Gastrocnemius medialis (tissue), 4 donors: Measurements from ENCODE around the gene ARRB1.

ENCODE experiments used
- CTCF ChIP-seq, 5 experiments: fragments of 450-650 bp in 3 of 5; fragments of 200-600 bp in 2 of 5; sonication (generic) in 2 of 5; IDR thresholded peaks in 4 of 5; conservative IDR thresholded peaks in 1 of 5; 1 replicate in 4 of 5; 2 replicates in 1 of 5; pipeline ENCODE4 v1.5.1; 2016 to 2019; ENCODE audit warnings: antibody characterized with exemption in 5 of 5, mild to moderate bottlenecking in 3 of 5, moderate library complexity in 3 of 5
- POLR2A ChIP-seq, 2 donors: fragments of 450-650 bp; IDR thresholded peaks; one replicate each; pipeline ENCODE4 v1.6.1; 2017; ENCODE audit warnings: antibody characterized with exemption in 2 of 2, mild to moderate bottlenecking in 2 of 2, moderate library complexity in 2 of 2

DNA sequence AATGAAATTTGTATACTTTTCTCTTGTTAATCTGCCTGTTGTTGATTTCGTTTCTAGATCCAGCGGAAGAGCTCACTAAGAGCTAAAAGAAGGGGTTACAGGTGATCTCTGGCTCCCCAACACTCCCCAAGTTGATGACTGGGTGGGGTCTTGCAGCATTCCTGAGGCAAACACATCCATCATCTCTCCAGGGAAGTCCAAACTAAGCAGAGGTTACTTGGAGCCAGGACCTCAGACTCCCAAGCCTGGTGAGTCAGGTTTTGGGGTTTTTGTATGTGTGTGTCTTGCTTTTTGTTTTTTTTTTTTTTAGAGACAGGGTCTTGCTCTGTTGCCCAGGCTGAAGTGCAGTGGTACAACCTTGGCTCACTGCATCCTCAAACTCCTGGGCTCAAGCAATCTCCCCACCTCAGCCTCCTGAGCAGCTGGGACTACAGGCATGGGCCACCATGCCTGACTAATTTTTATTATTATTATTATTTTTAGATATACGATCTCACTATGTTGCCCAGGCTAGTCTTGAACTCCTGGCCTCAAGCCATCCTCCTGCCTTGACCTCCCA lies 36.4 kb upstream of the ARRB1 start:
- no peak for TF ChIP-seq CTCF (IDR thresholded peaks at IDR 0.05 in 4 of 5, conservative IDR thresholded peaks at IDR 0.05 in 1 of 5)
- no peak for TF ChIP-seq POLR2A (IDR thresholded peaks at IDR 0.05)
